ENCODE data around the gene GAB4.

The GAB4 gene

GRCh38 chr22:16988257-16988656, 19.8 kb downstream of the GAB4 start:
- no peak for DNase-seq

GRCh38 chr22:16987822-16988221, 20.2 kb downstream of the GAB4 start:
- no peak for DNase-seq

GRCh38 chr22:16975155-16975885, 32.7 kb downstream of the GAB4 start:
- no peak for DNase-seq

- no peak for DNase-seq
Observed at GRCh38 chr22:16974298-16975084, 33.5 kb downstream of the GAB4 start.

- no peak for DNase-seq
Observed at GRCh38 chr22:16973591-16974297, 34.3 kb downstream of the GAB4 start.

- DNase-seq = no peak
Observed at GRCh38 chr22:16972311-16972710, 35.7 kb downstream of the GAB4 start.

GRCh38 chr22:16970446-16970845, 37.6 kb downstream of the GAB4 start:
- no peak for DNase-seq

- DNase-seq = no peak
Observed at GRCh38 chr22:16969508-16970327, 38.3 kb downstream of the GAB4 start.

- no peak for DNase-seq
Observed at GRCh38 chr22:16968218-16968595, 39.8 kb downstream of the GAB4 start.

- DNase-seq = no peak
Observed at GRCh38 chr22:16967453-16968217, 40.4 kb downstream of the GAB4 start.

GRCh38 chr22:16966251-16966650, 41.8 kb downstream of the GAB4 start:
- DNase-seq = no peak

- DNase-seq = no peak
Observed at GRCh38 chr22:16965560-16965959, 42.5 kb downstream of the GAB4 start.

- no peak for DNase-seq
Observed at GRCh38 chr22:16965083-16965482, 42.9 kb downstream of the GAB4 start.

GRCh38 chr22:16964366-16964765, 43.7 kb downstream of the GAB4 start:
- no peak for DNase-seq

- no peak for DNase-seq
Observed at GRCh38 chr22:16963189-16963945, 44.7 kb downstream of the GAB4 start.

- DNase-seq = no peak
Observed at GRCh38 chr22:16962501-16962900, 45.5 kb downstream of the GAB4 start.

- no peak for DNase-seq
Observed at GRCh38 chr22:16961477-16962186, 46.4 kb downstream of the GAB4 start.

- no peak for DNase-seq
Observed at GRCh38 chr22:16960884-16961249, 47.2 kb downstream of the GAB4 start.

GRCh38 chr22:16960220-16960883, 47.7 kb downstream of the GAB4 start:
- DNase-seq = no peak

All from nucleus accumbens (tissue), 56 donors.